ENCODE measurements around the gene TMPRSS3.

Gene TMPRSS3

GRCh38 chr21:42347601-42348327 is 48.1 kb downstream of the TMPRSS3 start:
- no peak for DNase-seq

DNA sequence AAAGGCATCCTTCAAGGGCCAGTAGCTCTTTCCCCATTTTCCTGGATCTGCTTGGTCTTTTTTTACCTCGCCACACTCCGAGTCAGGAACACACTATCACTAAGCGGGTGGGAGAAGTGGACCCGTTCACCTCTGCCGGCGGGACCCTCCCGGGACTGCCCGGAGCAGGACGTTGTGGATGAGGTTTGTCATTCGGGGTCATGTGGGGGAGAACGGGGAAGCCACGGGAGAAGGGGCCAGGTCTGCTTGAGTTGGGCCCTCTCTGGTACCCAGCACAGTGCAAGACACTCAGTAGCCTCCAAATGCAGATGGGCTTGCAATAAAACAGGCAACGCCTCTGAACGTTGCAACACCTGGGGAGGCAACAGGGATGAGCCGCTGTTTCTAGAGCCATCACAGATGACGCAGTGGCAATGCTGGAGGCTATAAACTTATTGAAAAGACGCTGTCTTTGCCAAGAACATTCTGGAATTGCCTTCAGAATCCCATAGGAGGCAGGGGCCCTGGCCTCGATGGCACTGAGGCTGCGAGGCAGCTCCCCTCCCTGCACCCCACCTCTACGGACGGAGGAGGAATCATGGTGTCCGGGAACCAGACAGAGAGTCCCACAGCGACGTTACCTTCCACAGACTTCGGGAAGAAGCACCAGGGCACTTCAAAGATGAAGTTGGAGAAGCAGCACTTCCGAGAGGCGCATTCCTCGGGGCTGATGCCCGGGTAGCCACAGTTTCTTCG is 48.8 kb downstream of the TMPRSS3 start:
- no peak for DNase-seq

DNA sequence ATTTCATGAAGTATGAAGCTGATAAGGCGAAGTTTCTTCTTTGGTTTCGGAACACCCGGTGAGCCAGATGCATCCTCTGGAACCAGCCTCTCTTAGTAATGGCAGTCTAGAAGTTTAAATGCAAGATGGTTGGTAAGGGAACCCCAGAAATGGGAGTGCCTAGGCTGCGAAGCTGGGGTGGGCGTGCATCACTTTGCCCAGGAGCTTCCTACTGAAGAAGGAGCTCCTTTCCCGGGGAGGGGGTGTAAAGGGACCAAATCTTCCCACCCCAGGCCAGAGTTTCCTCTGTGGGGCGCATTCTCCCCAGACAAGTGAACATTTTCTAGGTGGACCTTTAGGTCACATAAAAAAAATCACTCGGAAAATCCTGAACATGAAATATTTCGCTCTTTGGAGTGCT is 49.4 kb downstream of the TMPRSS3 start:
- DNase-seq, result no peak

- no peak for DNase-seq
These were observed 51.2 kb downstream of the TMPRSS3 start for GRCh38 chr21:42344631-42345030.

GRCh38 chr21:42343963-42344510 is 51.8 kb downstream of the TMPRSS3 start:
- no peak for DNase-seq

GRCh38 chr21:42343556-42343955 is 52.3 kb downstream of the TMPRSS3 start:
- DNase-seq, result no peak

DNA sequence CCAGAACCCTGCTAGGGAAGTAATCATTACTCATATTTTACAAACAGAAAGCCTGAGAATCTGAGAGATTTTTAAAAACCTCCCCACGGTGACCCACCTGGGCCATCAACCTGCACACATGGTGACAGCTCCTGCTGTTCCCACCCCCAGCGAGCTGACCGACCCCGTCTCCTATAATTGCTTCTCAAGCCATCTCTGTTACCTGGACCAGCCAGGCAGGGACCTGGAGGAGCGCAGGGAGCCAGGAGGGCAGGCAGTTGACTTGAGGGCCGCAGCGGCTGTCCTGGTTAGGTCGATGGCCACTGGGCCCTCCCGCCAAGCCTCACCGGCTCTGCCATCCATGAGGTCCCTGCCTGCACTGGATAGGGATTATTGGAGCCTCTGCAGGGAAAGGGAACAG is 52.8 kb downstream of the TMPRSS3 start:
- DNase-seq, result no peak

GRCh38 chr21:42341776-42342542 is 53.9 kb downstream of the TMPRSS3 start:
- DNase-seq, result no peak

GRCh38 chr21:42340187-42341050 is 55.4 kb downstream of the TMPRSS3 start:
- DNase-seq, result no peak

DNA sequence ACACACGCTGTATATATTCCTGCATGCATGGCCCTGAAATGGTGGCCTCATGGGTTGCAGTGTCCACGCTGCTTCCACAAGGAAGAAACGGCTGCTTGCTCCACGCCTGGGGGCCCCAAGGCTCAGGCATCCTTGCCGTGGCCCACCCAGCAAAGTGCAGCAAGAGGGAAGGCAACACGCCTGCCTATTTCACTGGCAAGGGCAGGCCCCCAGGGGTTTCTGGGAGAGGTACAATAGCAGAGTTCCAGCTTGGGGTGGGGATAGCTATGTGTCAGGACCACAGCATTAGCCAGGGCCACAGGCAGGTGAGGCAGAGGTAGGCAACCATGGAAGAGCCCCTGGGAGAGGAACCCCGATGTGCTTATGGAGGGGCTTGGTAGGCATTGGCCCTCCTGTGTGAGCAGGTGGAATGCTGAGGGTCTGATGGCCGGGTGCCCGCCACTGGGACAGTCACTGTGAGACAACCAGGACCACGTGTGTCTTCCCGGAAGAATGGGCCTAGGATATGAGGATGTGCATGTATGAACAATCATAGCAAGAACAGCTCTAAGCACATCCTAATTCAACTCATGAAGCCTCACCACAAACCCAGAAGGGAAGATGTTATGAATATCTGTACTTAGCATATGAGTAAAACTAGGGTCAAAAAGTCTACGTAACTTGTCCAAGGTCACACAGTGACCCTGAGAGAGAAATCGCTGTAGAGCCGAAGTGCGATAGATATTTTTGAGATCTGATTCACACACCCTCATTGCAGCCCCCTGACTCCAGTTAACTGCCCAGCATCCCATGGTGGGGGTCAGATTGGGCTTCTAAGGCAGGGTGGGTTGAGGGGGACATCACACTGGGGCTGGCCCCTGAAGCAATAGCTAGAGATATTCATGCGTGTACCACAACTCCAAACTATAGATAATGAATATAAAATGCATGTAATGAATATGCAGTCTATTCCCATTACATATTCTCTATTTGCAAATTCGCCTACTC is 56.8 kb downstream of the TMPRSS3 start:
- DNase-seq, result no peak

DNA sequence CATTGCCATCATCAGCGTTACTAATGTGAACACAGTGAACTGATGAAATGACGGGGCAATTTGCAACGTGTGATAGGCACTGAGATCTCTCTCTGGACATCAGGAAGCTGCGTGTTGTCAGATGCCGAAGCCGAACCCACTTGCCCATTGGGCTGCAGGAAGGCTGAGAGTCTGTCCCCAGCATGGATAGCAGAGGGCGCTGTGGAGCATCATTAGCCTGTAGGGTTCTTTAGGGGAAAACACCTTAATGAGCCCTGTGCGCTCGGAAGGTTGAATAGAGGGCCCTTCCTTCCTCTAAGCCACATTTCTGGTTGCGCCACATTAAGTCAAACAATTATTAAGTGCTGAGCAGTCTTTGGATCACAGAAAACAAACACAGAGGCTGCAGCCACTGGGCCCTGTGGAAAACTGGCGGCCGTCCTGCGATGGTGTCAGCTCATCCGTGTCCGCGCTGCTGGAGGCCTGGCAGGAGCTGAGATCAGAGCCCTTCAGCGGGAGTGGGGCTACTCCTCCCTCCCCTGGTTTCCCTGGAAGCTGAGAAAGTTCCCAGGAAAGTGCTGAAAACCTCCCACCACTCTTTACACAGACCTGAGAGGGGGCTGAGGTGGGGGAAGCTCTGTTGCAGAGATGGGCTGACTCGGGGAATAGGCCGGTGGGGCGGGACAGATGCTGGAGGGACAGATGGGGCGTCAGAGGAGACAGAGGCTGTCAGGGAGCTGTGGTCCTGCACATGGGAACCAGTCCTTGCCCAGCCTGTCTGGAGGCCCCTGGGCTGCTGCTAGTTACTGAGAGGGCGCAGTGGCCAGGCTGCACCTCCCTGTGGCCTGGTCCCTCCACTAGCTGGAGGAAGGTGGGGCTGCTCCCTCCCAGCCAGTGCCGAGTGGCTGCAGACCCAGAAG is 57.8 kb downstream of the TMPRSS3 start:
- peak; percentile 34 for DNase-seq

GRCh38 chr21:42337276-42337675 is 58.6 kb downstream of the TMPRSS3 start:
- no peak for DNase-seq

GRCh38 chr21:42336054-42336453 is 59.8 kb downstream of the TMPRSS3 start:
- no peak for DNase-seq

GRCh38 chr21:42332557-42333317 is 63.1 kb downstream of the TMPRSS3 start:
- DNase-seq, result no peak

DNA sequence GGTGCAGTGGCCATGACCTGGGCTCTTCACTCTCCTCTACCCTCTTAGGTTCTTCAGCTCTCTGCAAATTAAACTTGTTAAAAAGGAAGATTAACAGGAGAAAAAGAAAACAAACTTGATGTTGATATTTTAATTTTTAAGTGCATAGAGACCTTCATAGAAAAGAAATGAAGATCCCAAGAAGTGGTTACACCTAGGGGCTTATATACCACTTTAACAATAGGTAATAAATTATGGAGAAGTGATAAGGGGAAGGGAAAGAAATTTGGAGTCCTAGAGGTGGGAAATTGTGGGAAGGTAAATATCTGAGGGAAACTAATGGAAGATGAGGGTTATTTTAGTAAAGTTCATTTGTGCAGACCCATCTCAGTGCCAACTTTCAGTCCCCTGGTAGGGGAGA is 64.2 kb downstream of the TMPRSS3 start:
- no peak for DNase-seq

DNA sequence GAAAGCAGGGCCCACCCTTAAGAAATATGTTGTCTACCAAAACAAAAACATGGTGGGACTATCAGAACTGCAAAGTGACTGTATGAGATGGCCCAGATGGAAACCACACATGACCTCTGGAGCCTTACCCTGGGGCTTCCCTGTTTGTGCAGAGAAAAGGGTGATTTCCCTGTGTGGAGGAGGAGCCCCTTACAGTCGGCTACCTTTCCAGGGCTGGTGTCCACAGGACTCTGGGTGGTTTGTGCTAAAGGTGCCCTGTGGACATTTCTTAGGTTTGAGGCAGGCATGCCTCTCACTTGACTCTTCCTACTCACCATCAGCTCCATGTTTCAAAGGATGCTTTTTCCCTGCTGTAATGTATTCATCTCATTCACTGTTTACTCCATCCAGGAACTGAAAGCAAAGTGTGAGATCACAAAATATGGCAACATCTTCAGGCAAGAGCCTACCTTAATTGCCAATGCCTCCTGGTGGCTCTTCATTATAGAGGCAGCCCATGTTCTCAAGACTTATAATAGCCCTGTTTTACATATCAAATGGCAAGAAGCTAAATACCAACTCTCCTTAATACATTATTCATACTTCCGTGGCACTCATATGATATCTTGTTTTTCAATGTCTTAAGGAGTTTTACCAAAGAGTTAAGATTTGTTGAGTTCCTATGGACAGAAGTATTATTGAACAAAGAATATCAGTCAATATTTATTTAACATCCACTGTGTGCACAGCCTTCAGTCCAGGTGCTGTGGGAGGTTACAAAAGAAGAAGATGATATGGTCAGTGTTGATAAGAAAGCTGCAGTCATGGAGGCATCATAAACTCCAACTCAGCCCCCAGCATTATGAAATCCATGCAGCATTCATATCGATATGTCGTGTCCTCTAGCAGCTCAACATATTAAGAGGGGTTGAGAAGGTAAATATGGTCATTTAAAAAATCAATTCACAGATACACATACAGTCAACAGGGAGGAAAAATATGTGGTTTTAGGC is 65.2 kb downstream of the TMPRSS3 start:
- no peak for DNase-seq

GRCh38 chr21:42324896-42325295 is 71.0 kb downstream of the TMPRSS3 start:
- DNase-seq, result no peak
